A673 (cell line): Measurements from ENCODE around the gene YIPF2.

Experiments
- EZH2 ChIP-seq: fragments of 200-600 bp; sonication (generic); IDR thresholded peaks from 2 replicates; pipeline ENCODE4 v1.6.1; 2017; ENCODE audit warnings: borderline replicate concordance, low read depth, mild to moderate bottlenecking, mixed read lengths, antibody characterized with exemption, low read length; ENCODE audit not compliant: poor library complexity, severe bottlenecking
- TF ChIP-seq, protein P1 (sequence below): fragments of 300-800, 200-600 bp; sonication (generic); conservative IDR thresholded peaks from 2 replicates; pipeline ENCODE4 v1.5.1; 2017; ENCODE audit warnings: low read depth, mild to moderate bottlenecking, antibody characterized with exemption, low read length, moderate library complexity, mixed read lengths

DNA sequence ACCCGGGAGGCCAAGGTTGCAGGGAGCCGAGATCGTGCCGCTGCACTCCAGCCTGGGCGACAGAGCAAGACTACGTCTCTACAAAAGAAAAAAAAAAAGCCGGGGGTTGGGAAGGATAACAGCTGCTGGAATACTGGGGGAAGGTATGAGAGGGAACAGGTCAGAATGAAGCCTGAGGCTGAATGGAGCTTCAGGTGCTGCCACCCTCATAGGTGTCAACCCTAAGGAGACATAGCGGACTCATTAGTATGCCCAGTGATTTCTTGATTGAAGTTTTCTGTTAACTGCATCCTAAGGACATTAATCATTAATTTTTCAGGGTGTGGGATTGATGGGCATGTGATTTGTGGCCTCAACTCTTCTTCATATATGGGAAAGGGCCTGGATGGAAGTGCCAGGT is 38.4 kb upstream of the YIPF2 start:
- TF ChIP-seq, protein P1, sequence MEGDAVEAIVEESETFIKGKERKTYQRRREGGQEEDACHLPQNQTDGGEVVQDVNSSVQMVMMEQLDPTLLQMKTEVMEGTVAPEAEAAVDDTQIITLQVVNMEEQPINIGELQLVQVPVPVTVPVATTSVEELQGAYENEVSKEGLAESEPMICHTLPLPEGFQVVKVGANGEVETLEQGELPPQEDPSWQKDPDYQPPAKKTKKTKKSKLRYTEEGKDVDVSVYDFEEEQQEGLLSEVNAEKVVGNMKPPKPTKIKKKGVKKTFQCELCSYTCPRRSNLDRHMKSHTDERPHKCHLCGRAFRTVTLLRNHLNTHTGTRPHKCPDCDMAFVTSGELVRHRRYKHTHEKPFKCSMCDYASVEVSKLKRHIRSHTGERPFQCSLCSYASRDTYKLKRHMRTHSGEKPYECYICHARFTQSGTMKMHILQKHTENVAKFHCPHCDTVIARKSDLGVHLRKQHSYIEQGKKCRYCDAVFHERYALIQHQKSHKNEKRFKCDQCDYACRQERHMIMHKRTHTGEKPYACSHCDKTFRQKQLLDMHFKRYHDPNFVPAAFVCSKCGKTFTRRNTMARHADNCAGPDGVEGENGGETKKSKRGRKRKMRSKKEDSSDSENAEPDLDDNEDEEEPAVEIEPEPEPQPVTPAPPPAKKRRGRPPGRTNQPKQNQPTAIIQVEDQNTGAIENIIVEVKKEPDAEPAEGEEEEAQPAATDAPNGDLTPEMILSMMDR = no peak
- TF ChIP-seq EZH2 = no peak
